Bronchial epithelial cell (primary cell): ENCODE results near the gene CEP78. TPM values are rescaled to one million over a fixed set of nuclear protein-coding genes. Genes with fewer than 3 reads are reported as not detected.

ENCODE experiments used
- DNase-seq: peaks from one replicate; pipeline ENCODE4 v3.0.0-alpha.2; 2010; ENCODE audit warnings: low read depth
- FAIRE-seq: peaks from 2 replicates; lab custom pipeline; 2011; peaks lifted over from hg19 to GRCh38; lab: Jason Lieb, UNC
- H3K27me3 ChIP-seq: 2 replicates; pipeline ENCODE4 v1.5.1; 2011; ENCODE audit warnings: low read length; ENCODE audit not compliant: control insufficient read depth, insufficient read depth
- H3K36me3 ChIP-seq: 2 replicates; pipeline ENCODE4 v1.5.1; 2011; ENCODE audit warnings: low read length; ENCODE audit not compliant: control insufficient read depth, insufficient read depth
- H3K4me3 ChIP-seq: 2 replicates; pipeline ENCODE4 v1.5.1; 2011; ENCODE audit warnings: mild to moderate bottlenecking, low read depth, low read length, control low read depth
- CTCF ChIP-seq: IDR thresholded peaks from 2 replicates; pipeline ENCODE4 v1.5.1; 2011; ENCODE audit warnings: mild to moderate bottlenecking, moderate library complexity, low read length, control low read depth, inconsistent platforms; ENCODE audit not compliant: insufficient read depth, severe bottlenecking
- total RNA-seq: library from RNA; depleted of rRNA; stranded (reverse); fragments of >200 nt; gene quantifications from 2 replicates; pipeline ENCODE4 v1.2.1, GENCODE V29; 2014

CEP78 gene
- total RNA-seq, 1 donor from 2014 or later: 7.4 TPM

DNA sequence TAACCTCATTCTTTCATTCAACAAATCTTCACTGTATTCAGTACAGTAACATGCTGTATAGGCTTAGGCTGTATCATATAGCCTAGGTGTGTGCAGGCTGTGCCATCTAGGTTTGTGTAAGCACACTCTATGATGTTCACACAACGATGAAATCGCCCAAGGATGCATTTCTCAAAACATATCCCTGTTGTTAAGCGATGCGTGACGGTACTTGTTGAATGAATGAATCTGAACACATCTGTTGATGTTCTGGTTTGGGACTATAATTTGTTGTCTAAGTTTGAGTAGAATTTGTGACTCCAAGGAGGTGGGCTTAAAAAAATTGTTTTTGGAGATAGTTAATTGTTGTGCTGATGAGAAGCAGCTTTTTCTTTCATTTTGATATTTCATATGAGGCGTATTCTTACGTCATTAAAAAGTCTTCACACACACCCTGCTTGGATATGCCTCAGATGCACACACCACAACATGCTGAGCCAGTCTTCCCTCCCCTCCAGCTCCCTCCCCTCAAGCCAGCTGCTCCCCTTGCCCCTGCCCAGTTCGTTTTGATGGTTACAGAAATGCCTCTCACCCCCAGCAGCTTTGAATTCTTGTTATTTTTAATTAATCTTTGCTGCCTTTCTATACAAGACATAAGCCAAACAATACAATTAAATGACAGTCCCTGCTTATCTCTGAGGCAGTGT is 55.5 kb downstream of the CEP78 start:
- Histone ChIP-seq H3K27me3 (no peaks in the 10 kb centered on the region), H3K4me3 (no peak overlapping the region), H3K36me3 (no peaks in the 10 kb centered on the region)
- no peak for DNase-seq
- no peak for FAIRE-seq
- TF ChIP-seq CTCF: no peak

DNA sequence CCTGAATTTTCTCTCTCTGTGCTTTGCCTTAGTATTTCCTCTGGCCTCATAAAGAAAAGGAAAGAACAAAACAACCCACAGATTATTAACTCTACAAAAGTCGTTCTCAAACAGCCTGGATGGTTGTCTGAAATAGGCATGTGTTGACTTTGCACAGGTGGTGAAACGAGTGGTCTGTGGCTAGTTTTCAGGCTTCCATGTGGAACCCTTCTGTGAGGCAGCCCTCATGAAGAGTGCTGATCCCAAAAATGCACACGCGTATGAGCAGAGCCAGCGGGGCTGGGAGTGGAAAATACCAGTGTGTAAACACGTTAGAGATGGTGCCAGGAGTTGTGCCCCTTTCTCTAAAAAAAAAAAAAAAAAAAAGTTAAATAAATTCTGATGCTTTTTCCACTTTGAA is 56.2 kb downstream of the CEP78 start:
- H3K36me3 ChIP-seq: no peaks in the 10 kb centered on the region
- FAIRE-seq: no peak
- H3K27me3 ChIP-seq: no peaks in the 10 kb centered on the region
- no peak for TF ChIP-seq CTCF
- no peak for DNase-seq
- H3K4me3 ChIP-seq: no peak overlapping the region

DNA sequence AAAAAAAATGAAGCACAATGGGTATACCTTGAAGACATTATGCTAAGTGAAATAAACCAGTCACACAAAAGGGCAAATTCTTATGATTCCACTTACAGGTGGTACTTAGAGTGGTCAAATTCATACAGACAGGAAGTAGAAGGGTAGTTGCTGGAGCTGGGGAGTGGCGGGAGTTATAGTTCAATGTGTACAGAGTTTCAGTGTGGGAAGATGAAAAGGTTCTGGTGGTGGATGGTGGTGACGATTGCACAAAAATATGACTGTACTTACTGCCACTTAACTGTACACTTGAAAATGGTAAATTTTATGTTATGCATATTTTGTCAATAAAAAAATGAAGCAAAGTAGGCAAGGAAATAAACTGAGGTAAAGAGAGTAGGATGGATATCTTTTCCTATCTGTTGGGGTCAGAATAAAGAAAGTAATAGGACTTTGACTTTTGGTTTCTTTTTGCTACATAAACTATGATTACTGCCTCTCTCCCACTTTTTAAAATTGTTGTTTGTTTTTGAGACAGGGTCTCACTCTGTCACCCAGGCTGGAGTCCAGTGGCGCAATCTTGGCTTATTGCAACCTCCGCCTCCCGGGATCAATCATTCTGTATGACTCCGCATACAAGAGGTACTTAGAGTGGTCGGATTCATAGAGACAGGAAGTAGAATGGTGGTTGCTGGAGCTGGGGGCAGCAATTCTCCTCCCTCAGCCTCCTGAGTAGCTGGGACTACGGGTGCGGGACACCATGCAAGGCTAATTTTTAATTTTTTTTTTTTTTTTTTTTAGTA is 57.0 kb downstream of the CEP78 start:
- FAIRE-seq: no peak
- Histone ChIP-seq H3K27me3 (no peaks in the 10 kb centered on the region), H3K4me3 (no peak overlapping the region), H3K36me3 (no peaks in the 10 kb centered on the region)
- no peak for DNase-seq
- no peak for TF ChIP-seq CTCF

- TF ChIP-seq CTCF: no peak
- FAIRE-seq: no peak
- no peak overlapping the region for H3K4me3 ChIP-seq
- H3K27me3 ChIP-seq: no peaks in the 10 kb centered on the region
- H3K36me3 ChIP-seq: no peaks in the 10 kb centered on the region
- DNase-seq: no peak
These were observed 58.7 kb downstream of the CEP78 start for GRCh38 chr9:78294290-78295176.

DNA sequence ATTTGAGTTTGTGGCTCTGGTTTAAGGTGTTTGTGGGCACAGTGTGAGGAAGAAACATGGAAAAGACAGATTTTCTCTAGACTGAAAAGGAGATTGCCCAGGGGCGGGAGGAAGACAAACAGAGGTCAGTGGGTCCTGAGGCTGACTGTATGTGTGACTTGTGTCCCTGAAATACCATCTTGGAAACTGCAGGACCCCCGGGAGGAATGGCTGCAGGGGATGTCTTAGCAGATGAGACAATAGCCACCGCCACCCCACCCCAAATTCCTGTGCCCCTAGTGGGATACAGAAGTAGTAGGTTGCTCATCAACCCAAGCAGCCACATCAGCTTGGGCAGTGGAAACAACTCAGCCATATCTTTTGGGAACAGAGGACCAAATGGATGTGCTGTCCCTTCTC is 59.3 kb downstream of the CEP78 start:
- FAIRE-seq: no peak
- no peak for TF ChIP-seq CTCF
- H3K4me3 ChIP-seq: no peak overlapping the region

More for the DNA sequence above, 59.3 kb downstream of the CEP78 start:
- Histone ChIP-seq H3K36me3 (peaks cover 3% of the 10 kb centered on the region), H3K27me3 (no peaks in the 10 kb centered on the region)
- no peak for DNase-seq
